Fibroblast of skin of right biceps (primary cell): ENCODE results near the gene MAGOH.
"Not testable (repeated sequence)": the region's sequence is repeated elsewhere in the genome, so short reads cannot be mapped to it uniquely, and the experiment has no call there.

Source experiments
- DNase-seq: peaks from one replicate; pipeline ENCODE4 v3.0.0-alpha.2; 2013

MAGOH gene

GRCh38 chr1:53219711-53220110 lies 18.6 kb downstream of the MAGOH start:
- no peak for DNase-seq

GRCh38 chr1:53218201-53218600 lies 20.1 kb downstream of the MAGOH start:
- DNase-seq: no peak

GRCh38 chr1:53214376-53214940 lies 23.9 kb downstream of the MAGOH start:
- DNase-seq: no peak

GRCh38 chr1:53210954-53211353 lies 27.4 kb downstream of the MAGOH start:
- no peak for DNase-seq

GRCh38 chr1:53210352-53210751 lies 28.0 kb downstream of the MAGOH start:
- no peak for DNase-seq

- DNase-seq: no peak
Measured at GRCh38 chr1:53207726-53208125, 30.6 kb downstream of the MAGOH start.

GRCh38 chr1:53206735-53207379 lies 31.5 kb downstream of the MAGOH start:
- no peak for DNase-seq

- not testable (repeated sequence) for DNase-seq
Measured at GRCh38 chr1:53206083-53206685, 32.1 kb downstream of the MAGOH start.

- not testable (repeated sequence) for DNase-seq
Measured at GRCh38 chr1:53205496-53205895, 32.8 kb downstream of the MAGOH start.

GRCh38 chr1:53203466-53203865 lies 34.9 kb downstream of the MAGOH start:
- DNase-seq: no peak

- DNase-seq: peak; percentile 59
Measured at GRCh38 chr1:53198241-53198651, 40.1 kb downstream of the MAGOH start.

- peak; percentile 34 for DNase-seq
Measured at GRCh38 chr1:53197291-53198200, 40.8 kb downstream of the MAGOH start.

GRCh38 chr1:53196485-53197290 lies 41.6 kb downstream of the MAGOH start, which contains the start of gene CPT2:
CPT2 (plus strand) TSS chr1:53196824; CDS start chr1:53196944, 120 bp downstream.
- DNase-seq: peak; percentile 94

GRCh38 chr1:53196017-53196484 lies 42.3 kb downstream of the MAGOH start:
- no peak for DNase-seq

GRCh38 chr1:53195246-53196016 lies 42.9 kb downstream of the MAGOH start:
- DNase-seq: no peak

GRCh38 chr1:53190210-53190611 lies 48.1 kb downstream of the MAGOH start:
- DNase-seq: no peak

GRCh38 chr1:53189061-53189460 lies 49.3 kb downstream of the MAGOH start:
- no peak for DNase-seq

- DNase-seq: peak; percentile 56
Measured at GRCh38 chr1:53188099-53188498, 50.2 kb downstream of the MAGOH start.

GRCh38 chr1:53187401-53187800 lies 50.9 kb downstream of the MAGOH start:
- no peak for DNase-seq

GRCh38 chr1:53186533-53186932 lies 51.8 kb downstream of the MAGOH start:
- DNase-seq: no peak

GRCh38 chr1:53185955-53186297 lies 52.4 kb downstream of the MAGOH start:
- DNase-seq: not testable (repeated sequence)
